Heart left ventricle (tissue), 16 donors: Measurements from ENCODE around the gene NFIX. TPM values are rescaled to one million over a fixed set of nuclear protein-coding genes. Genes with fewer than 3 reads are reported as not detected.

ENCODE experiments used
- ATAC-seq, 4 donors: fragments of 200-7000 bp; cut with Tn5 transposase; one replicate each; pipeline ENCODE4 v1.9.1; 2020 to 2022; ENCODE audit warnings: moderate library complexity in 4 of 4, mild to moderate bottlenecking in 3 of 4, moderate number of reproducible peaks in 1 of 4
- DNase-seq, 5 donors: peaks; one replicate each; pipeline ENCODE4 v3.0.0-alpha.2; 2020
- H3K27ac ChIP-seq, 12 donors: fragments of 200-600 bp; sonication (generic) in 4 of 12; one replicate each; pipeline versions ENCODE4 v1.5.0 to v1.8.0; 2016 to 2022; ENCODE audit warnings: mild to moderate bottlenecking in 2 of 12
- H3K27me3 ChIP-seq, 9 donors: fragments of 200-600 bp; sonication (generic) in 2 of 9; one replicate each; pipeline versions ENCODE4 v1.5.1 to v1.8.0; 2016 to 2022; ENCODE audit warnings: mild to moderate bottlenecking in 3 of 9
- H3K36me3 ChIP-seq, 9 donors: fragments of 200-600 bp; sonication (generic) in 2 of 9; one replicate each; pipeline versions ENCODE4 v1.5.0 to v1.8.0; 2018 to 2022; ENCODE audit warnings: mild to moderate bottlenecking in 2 of 9
- H3K4me1 ChIP-seq, 12 donors: fragments of 200-600 bp; sonication (generic) in 4 of 12; one replicate each; pipeline versions ENCODE4 v1.5.0 to v1.8.0; 2016 to 2022; ENCODE audit warnings: mild to moderate bottlenecking in 3 of 12
- H3K4me3 ChIP-seq, 12 donors: fragments of 200-600 bp; sonication (generic) in 4 of 12; one replicate each; pipeline versions ENCODE4 v1.5.0 to v1.8.0; 2017 to 2022; ENCODE audit warnings: mild to moderate bottlenecking in 9 of 12, moderate library complexity in 4 of 12
- H3K9me3 ChIP-seq, 12 donors: fragments of 200-600 bp; sonication (generic) in 4 of 12; one replicate each; pipeline versions ENCODE4 v1.5.0 to v1.8.0; 2016 to 2022; ENCODE audit warnings: mild to moderate bottlenecking in 1 of 12
- POLR2A ChIP-seq, 2 donors: fragments of 450-650 bp; IDR thresholded peaks; one replicate each; pipeline ENCODE4 v1.6.1; 2017; ENCODE audit warnings: antibody characterized with exemption in 2 of 2, mild to moderate bottlenecking in 2 of 2, moderate library complexity in 2 of 2
- WGBS, 4 donors: extraction: QIAGEN DNeasy Blood & Tissue Kit in 2 of 4; methylation state at CpG; one replicate each; pipeline versions ENCODE4 v1.1.5 to v1.1.7; 2013 to 2018; 5-methylcytosine and 5-hydroxymethylcytosine counted together
- intact Hi-C, 10 donors: fragments of 100-400 bp; cut with DNase I; formaldehyde crosslinking; loops; one replicate each; pipeline versions ENCODE4 v1.11.1 to v1.14.2; 2022
- polyA plus RNA-seq, 2 donors: library from polyadenylated mRNA; stranded (reverse); fragments of 200-250 nt; gene quantifications; one replicate each; pipeline ENCODE4 v1.2.3, GENCODE V29; 2013
- total RNA-seq, 9 donors: library from RNA; depleted of rRNA in 2 of 9; stranded (reverse); fragments of >200 nt in 2 of 9; fragmentation: NEBNext Ultra II Directional in 3 of 9; extraction: Animal tissue kit (Norgen Biotek cat#: 25700) in 3 of 9; gene quantifications; one replicate each; pipeline versions ENCODE4 v1.1.0 to v1.2.4, GENCODE V29; 2016 to 2023
- TF ChIP-seq, protein P1 (sequence below), 12 donors: fragments of 200-600 bp; sonication (generic) in 4 of 12; IDR thresholded peaks; one replicate each; pipeline versions ENCODE4 v1.5.0 to v1.8.0; 2018 to 2022; ENCODE audit warnings: antibody characterized with exemption in 12 of 12, mild to moderate bottlenecking in 5 of 12
- donor health status: ischemic (EF 13 %, LVEDD 7.1; RV severe dilation, severe dysfunction).
- donor health status: healthy with polysubstance abuse.
- donor health status: DM: no; HTN: yes; CAD: no.
- donor health status: DM: no; HTN: no; CAD: no.
- donor health status: ischemic (EF 25% LVEDD 6.9; RV normal size, moderate dysfunction).
- donor health status: ischemic (EF 25% LVEDD 5.7; RV mildly dilated, moderate dysfunction).
- donor health status: healthy.
- donor health status: DM: yes; HTN: yes; CAD: no.
- donor health status: ischemic (EF 35%, LVEDD 5.7; RV mildly dilated, moderate dysfunction).
- donor health status: nonischemic (EF 11% LVEDD 7.7; RV severe dilation, severe dysfunction).
- donor health status: DM: yes; HTN: yes; CAD: no.
- donor health status: PGD.
- donor health status: ischemic (EF 29% LVEDD 5.4; RV normal size, mild dysfunction).
- donor health status: nonischemic (EF 23%, LVEDD 6.1; RV moderate dilation, normal function).

NFIX gene
- total and polyA plus RNA-seq, 11 donors = 42.1 to 147 (median 107) TPM

DNA sequence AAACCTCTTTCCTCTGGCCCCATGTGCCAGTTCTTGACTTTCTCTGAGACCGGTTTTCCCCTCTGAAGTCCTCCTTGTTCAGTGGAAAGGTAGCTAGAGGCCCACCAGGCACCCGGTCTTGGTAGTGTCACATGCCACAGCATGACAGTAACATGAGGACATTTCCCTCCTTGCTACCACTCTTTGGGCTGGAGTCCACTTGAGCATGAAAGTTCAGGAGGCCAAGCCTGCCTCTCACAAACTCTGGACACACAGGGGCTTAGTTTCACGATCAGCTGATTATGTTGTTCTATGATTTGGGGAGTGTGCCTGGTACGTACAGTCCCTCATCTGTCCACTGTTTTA lies 45.6 kb downstream of the NFIX start:
- H3K27ac ChIP-seq = peak overlapping the region in 11 of 12 donors; percentile 47 to 89 (median 79)
- intact Hi-C loops = no loop called here
- ATAC-seq = no peak
- no peak for TF ChIP-seq POLR2A (IDR thresholded peaks at IDR 0.05)
- TF ChIP-seq, protein P1, sequence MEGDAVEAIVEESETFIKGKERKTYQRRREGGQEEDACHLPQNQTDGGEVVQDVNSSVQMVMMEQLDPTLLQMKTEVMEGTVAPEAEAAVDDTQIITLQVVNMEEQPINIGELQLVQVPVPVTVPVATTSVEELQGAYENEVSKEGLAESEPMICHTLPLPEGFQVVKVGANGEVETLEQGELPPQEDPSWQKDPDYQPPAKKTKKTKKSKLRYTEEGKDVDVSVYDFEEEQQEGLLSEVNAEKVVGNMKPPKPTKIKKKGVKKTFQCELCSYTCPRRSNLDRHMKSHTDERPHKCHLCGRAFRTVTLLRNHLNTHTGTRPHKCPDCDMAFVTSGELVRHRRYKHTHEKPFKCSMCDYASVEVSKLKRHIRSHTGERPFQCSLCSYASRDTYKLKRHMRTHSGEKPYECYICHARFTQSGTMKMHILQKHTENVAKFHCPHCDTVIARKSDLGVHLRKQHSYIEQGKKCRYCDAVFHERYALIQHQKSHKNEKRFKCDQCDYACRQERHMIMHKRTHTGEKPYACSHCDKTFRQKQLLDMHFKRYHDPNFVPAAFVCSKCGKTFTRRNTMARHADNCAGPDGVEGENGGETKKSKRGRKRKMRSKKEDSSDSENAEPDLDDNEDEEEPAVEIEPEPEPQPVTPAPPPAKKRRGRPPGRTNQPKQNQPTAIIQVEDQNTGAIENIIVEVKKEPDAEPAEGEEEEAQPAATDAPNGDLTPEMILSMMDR (IDR thresholded peaks at IDR 0.05) = no peak
- no peaks in the 10 kb centered on the region for H3K9me3 ChIP-seq
- H3K4me3 ChIP-seq = no peak overlapping the region
- DNase-seq = no peak
- H3K27me3 ChIP-seq = no peaks in the 10 kb centered on the region
- peaks cover 23 to 99% (median 91%) of the 10 kb centered on the region in 12 donors for H3K4me1 ChIP-seq
- WGBS, 4 donors = 54 to 66% (median 60%) methylated on average over 4 of the region's 4 CpGs
- peaks cover 0 to 7% (median 0%) of the 10 kb centered on the region in 9 donors for H3K36me3 ChIP-seq

DNA sequence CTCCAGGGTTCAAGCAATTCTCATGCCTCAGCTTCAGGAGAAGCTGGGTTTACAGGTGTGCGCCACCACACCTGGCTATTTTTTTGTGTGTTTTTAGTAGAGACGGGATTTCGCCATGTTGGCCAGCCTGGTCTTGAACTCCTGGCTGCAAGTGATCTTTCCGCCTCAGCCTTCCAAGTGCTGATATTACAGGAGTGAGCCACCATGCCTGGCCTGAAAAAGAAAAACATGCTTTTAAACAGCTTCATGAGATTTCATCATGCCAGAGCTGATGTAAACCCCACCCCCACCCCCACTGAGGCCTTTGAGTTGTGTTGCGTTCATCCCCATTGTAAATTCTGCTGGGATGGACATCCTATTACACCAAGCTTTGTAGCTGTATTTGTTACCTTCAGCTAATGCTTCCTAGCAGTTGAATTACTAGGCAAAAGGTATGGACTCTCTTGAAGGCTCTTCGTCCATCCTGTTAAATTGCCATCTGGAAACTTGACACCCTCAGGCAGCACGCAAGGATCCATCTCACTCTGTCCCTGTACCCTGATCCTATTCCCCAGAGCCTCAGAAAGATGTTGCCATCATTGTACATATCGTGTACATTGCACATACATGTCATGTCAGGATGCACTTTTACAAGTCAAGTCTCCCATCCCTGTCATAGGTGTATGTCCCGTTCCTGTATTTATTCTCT lies 47.3 kb downstream of the NFIX start:
- Histone ChIP-seq H3K9me3 (no peaks in the 10 kb centered on the region), H3K27ac (no peak overlapping the region), H3K4me3 (no peak overlapping the region), H3K36me3 (peaks cover 0 to 7% (median 0%) of the 10 kb centered on the region in 9 donors), H3K27me3 (no peaks in the 10 kb centered on the region), H3K4me1 (peaks cover 13 to 97% (median 88%) of the 10 kb centered on the region in 12 donors)
- intact Hi-C loops = no loop called here
- no peak for TF ChIP-seq POLR2A (IDR thresholded peaks at IDR 0.05)
- TF ChIP-seq, protein P1 (IDR thresholded peaks at IDR 0.05) = no peak
- no peak for ATAC-seq
- no peak for DNase-seq
- WGBS, 4 donors = 86 to 91% (median 90%) methylated on average over 8 to 9 of the region's 9 CpGs

DNA sequence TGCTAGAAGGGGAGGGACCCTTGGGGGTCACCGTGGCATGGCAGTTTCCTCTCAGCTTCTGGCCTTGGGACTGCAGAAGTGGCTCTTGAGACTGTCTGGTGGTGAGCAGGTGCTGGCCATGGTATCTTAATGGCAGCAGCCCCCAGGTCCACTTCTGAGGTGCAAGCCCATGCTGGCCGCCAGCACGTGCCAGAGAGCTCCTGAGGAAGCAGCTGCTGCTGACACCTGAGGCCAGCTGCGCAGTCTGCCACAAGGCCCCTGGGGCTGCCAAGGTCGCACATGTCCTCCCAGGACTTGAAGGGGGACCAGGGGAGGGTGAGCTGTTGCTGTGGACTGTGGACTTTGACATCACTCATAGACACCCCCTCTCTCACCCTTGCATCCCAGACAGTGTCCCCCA lies 48.0 kb downstream of the NFIX start:
- H3K4me1 ChIP-seq = peaks cover 12 to 97% (median 86%) of the 10 kb centered on the region in 12 donors
- no peak for TF ChIP-seq POLR2A (IDR thresholded peaks at IDR 0.05)
- TF ChIP-seq, protein P1 (IDR thresholded peaks at IDR 0.05) = no peak
- H3K27me3 ChIP-seq = no peaks in the 10 kb centered on the region
- peaks cover 0 to 7% (median 0%) of the 10 kb centered on the region in 9 donors for H3K36me3 ChIP-seq
- H3K9me3 ChIP-seq = no peaks in the 10 kb centered on the region
- DNase-seq = no peak
- no peak overlapping the region for H3K4me3 ChIP-seq
- WGBS, 4 donors = 35 to 49% (median 48%) methylated on average over 3 to 5 of the region's 5 CpGs
- intact Hi-C loops = no loop called here
- peak in 1 of 4 donors; percentile 5 for ATAC-seq
- H3K27ac ChIP-seq = peak overlapping the region in 6 of 12 donors; percentile 8 to 26 (median 10)

DNA sequence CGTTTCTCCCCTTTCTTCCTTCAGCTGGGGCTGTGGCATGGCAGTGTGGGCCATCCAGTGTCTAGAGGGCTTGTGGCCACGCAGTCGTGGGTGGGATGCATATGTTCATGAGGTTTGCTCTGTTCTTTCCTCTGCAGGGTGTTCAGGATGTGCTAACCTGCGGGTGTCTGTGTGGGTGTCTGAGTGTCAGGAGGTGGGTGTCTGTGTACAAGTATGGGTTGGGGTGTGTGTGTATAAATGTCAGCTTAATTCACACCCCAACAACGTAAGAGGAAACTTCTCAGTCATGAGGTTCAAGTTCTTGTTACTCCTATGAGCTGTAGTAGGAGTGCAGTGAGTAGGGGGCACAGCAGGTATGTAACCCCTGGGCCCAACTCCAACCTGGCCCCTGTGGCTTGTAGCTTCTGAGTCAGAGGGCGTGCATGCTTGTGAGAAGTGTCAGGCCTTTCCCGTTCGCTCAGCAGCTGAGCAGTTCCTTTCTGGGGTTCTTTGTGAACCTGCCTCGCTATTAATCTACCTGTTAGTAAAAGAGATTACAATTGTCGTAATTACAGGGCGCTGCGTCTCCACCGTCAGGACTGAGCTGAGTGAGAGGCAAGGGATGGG lies 49.1 kb downstream of the NFIX start:
- Histone ChIP-seq H3K4me3 (no peak overlapping the region), H3K4me1 (peaks cover 12 to 90% (median 76%) of the 10 kb centered on the region in 12 donors), H3K36me3 (peaks cover 0 to 7% (median 0%) of the 10 kb centered on the region in 9 donors), H3K27ac (peak overlapping the region in 9 of 12 donors; percentile 14 to 61 (median 24)), H3K9me3 (no peaks in the 10 kb centered on the region), H3K27me3 (no peaks in the 10 kb centered on the region)
- 39 to 64% (median 52%) methylated on average over 10 to 13 of the region's 13 CpGs for WGBS, 4 donors
- ATAC-seq (peak in 2 of 4 donors; percentile 13 to 38), DNase-seq (peak in 1 of 5 donors; percentile 28)
- intact Hi-C loops = no loop called here
- TF ChIP-seq POLR2A (IDR thresholded peaks at IDR 0.05) = no peak
- TF ChIP-seq, protein P1 (IDR thresholded peaks at IDR 0.05) = no peak
